HCT116 (cell line): ENCODE results near the gene ISCU.

Source experiments
- ATF3 ChIP-seq: IDR thresholded peaks from 2 replicates; pipeline ENCODE4 v1.6.1; 2012
- CBX3 ChIP-seq: IDR thresholded peaks from 2 replicates; pipeline ENCODE4 v1.6.1; 2012; ENCODE audit warnings: low read depth
- CEBPB ChIP-seq: IDR thresholded peaks from 2 replicates; pipeline ENCODE4 v1.6.1; 2012; ENCODE audit warnings: low read depth
- ELF1 ChIP-seq: IDR thresholded peaks from 2 replicates; pipeline ENCODE4 v1.6.1; 2012; ENCODE audit warnings: low read depth, borderline replicate concordance
- EZH2 ChIP-seq: fragments of 200-600 bp; sonication (generic); IDR thresholded peaks from 2 replicates; pipeline ENCODE4 v1.6.1; 2017; ENCODE audit warnings: antibody characterized with exemption, mixed run types
- JUND ChIP-seq: IDR thresholded peaks from 2 replicates; pipeline ENCODE4 v1.6.1; 2012
- POLR2A ChIP-seq: IDR thresholded peaks from 2 replicates; pipeline ENCODE4 v1.7.0; 2011; ENCODE audit warnings: borderline replicate concordance; ENCODE audit not compliant: insufficient read depth, insufficient read length; ENCODE audit errors: extremely low read depth
- POLR2AphosphoS5 ChIP-seq: IDR thresholded peaks from 2 replicates; pipeline ENCODE4 v1.6.1; 2011; ENCODE audit warnings: mild to moderate bottlenecking, low read depth, low read length, moderate library complexity
- RAD21 ChIP-seq: IDR thresholded peaks from 2 replicates; pipeline ENCODE4 v1.6.1; 2012; ENCODE audit warnings: low read depth, mild to moderate bottlenecking
- REST ChIP-seq: IDR thresholded peaks from 2 replicates; pipeline ENCODE4 v1.6.1; 2012; ENCODE audit warnings: low read depth
- SRF ChIP-seq: IDR thresholded peaks from 2 replicates; pipeline ENCODE4 v1.6.1; 2012; ENCODE audit warnings: low read depth
- YY1 ChIP-seq: IDR thresholded peaks from 2 replicates; pipeline ENCODE4 v1.6.1; 2011; ENCODE audit warnings: low read length, low read depth, moderate library complexity, mild to moderate bottlenecking; ENCODE audit not compliant: insufficient replicate concordance; ENCODE audit errors: extremely low read depth
- ZNF274 ChIP-seq: fragments of 200-500 bp; sonication (Bioruptor generic); IDR thresholded peaks from 2 replicates; pipeline ENCODE4 v1.6.1; 2014; ENCODE audit warnings: mild to moderate bottlenecking, low read depth, low read length, inconsistent platforms
- TF ChIP-seq, protein P1 (sequence below), 3 experiments: fragments of 200-600 bp in 1 of 3; sonication (generic) in 1 of 3; IDR thresholded peaks in 2 of 3; conservative IDR thresholded peaks in 1 of 3; 2 replicates each; pipeline ENCODE4 v1.5.1; 2012 to 2017; ENCODE audit warnings: low read depth in 2 of 3, low read length in 2 of 3, antibody characterized with exemption in 1 of 3, borderline replicate concordance in 1 of 3, control low read depth in 1 of 3, mild to moderate bottlenecking in 1 of 3, mixed read lengths in 1 of 3, mixed run types in 1 of 3, moderate library complexity in 1 of 3; ENCODE audit not compliant: insufficient read depth in 1 of 3

- TF ChIP-seq, protein P1, sequence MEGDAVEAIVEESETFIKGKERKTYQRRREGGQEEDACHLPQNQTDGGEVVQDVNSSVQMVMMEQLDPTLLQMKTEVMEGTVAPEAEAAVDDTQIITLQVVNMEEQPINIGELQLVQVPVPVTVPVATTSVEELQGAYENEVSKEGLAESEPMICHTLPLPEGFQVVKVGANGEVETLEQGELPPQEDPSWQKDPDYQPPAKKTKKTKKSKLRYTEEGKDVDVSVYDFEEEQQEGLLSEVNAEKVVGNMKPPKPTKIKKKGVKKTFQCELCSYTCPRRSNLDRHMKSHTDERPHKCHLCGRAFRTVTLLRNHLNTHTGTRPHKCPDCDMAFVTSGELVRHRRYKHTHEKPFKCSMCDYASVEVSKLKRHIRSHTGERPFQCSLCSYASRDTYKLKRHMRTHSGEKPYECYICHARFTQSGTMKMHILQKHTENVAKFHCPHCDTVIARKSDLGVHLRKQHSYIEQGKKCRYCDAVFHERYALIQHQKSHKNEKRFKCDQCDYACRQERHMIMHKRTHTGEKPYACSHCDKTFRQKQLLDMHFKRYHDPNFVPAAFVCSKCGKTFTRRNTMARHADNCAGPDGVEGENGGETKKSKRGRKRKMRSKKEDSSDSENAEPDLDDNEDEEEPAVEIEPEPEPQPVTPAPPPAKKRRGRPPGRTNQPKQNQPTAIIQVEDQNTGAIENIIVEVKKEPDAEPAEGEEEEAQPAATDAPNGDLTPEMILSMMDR (IDR thresholded peaks at IDR 0.05 in 2 of 3, conservative IDR thresholded peaks at IDR 0.05 in 1 of 3; ENCODE audit: borderline replicate concordance in 1 of 3, insufficient read depth in 1 of 3, low read depth in 2 of 3, low read length in 2 of 3), result no peak
- TF ChIP-seq POLR2A (no peak), EZH2 (no peak), ATF3 (no peak), YY1 (no peak), JUND (no peak), POLR2AphosphoS5 (no peak), CBX3 (no peak), SRF (no peak), CEBPB (no peak), ELF1 (no peak), REST (no peak), ZNF274 (no peak), RAD21 (no peak)
These were observed 38.3 kb downstream of the ISCU start for GRCh38 chr12:108600702-108601007.
